ENCODE data around the gene BRD1. TPM values are rescaled to one million over a fixed set of nuclear protein-coding genes. Genes with fewer than 3 reads are reported as not detected.
"Not testable (repeated sequence)": the region's sequence is repeated elsewhere in the genome, so short reads cannot be mapped to it uniquely, and the experiment has no call there.

The BRD1 gene
- polyA plus RNA-seq, 3 donors: 0.61 to 13.8 (median 0.86) TPM

DNA sequence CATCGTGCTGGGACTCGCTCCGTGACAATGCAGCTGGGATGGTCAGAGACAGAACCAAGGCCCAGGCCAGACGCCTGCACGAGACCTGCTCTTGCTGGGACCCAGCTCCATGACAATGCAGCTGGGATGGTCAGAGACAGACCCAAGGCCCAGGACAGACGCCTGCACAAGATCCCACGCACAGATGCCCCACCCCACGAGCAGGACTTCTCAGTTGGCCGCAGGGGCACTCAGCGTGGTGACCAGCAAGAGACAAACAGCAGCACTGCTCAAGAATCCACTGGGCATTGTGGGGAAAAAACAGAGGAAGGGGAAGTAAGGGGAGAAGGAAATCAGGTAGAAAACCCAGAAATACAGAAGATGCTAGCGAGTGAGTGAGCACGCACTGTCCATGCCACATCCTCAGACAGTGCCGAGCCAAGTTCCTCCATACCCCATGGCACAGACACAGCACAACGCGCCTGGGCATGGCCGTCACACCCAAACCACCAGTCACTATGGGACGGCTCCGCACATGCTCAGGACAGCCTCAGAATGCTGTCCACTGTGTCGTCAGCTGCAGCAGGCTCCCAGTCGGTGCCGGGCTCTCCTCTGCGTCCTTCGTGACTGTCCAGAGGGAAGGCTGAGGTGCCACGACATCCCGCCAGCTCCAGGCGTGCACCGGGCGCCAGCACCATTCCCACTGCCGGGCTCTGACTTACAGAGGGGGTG is 44.5 kb downstream of the BRD1 start:
- Histone ChIP-seq H4K20me1 (ENCODE audit: insufficient read depth, low read length) (peaks cover 95% of the 10 kb centered on the region), H3K79me2 (ENCODE audit: insufficient read depth, low read length) (peaks cover 78% of the 10 kb centered on the region), H3K27me3 (ENCODE audit: control insufficient read depth in 2 of 2, insufficient read depth in 2 of 2, low read length in 2 of 2) (no peaks in the 10 kb centered on the region), H3K9ac (ENCODE audit: insufficient read depth, low read length, poor library complexity, severe bottlenecking) (no peak overlapping the region), H3K27ac (ENCODE audit: low read depth in 1 of 2, low read length in 2 of 2) (no peak overlapping the region), H3K9me3 (replicated peaks in 1 of 2; ENCODE audit: control insufficient read depth in 1 of 2, insufficient read depth in 1 of 2, low read length in 2 of 2) (no peaks in the 10 kb centered on the region), H3K4me2 (replicated peaks; ENCODE audit: extremely low read depth, low read length, poor library complexity, severe bottlenecking) (no peak overlapping the region), H2AFZ (ENCODE audit: insufficient read depth, low read depth, low read length, poor library complexity, severe bottlenecking) (no peak overlapping the region), H3K4me3 (replicated peaks in 1 of 3; ENCODE audit: low read depth in 2 of 3, low read length in 3 of 3) (no peak overlapping the region), H3K36me3 (replicated peaks in 1 of 2; ENCODE audit: control insufficient read depth in 1 of 2, insufficient read depth in 2 of 2, low read length in 2 of 2) (peaks cover 73 to 93% of the 10 kb centered on the region in 2 donors), H3K4me1 (ENCODE audit: control insufficient read depth in 1 of 2, insufficient read depth in 2 of 2, low read length in 2 of 2) (peaks cover 3% of the 10 kb centered on the region in 2 donors)
- Mint-ChIP-seq H3K27me3 (ENCODE audit: low read depth in 3 of 3) (no peaks in the 10 kb centered on the region), H3K4me1 (peaks cover 4% of the 10 kb centered on the region), H3K9me3 (peaks cover 0 to 2% (median 0%) of the 10 kb centered on the region in 7 donors), H3K4me3 (no peak overlapping the region), H3K36me3 (peaks cover 58 to 93% of the 10 kb centered on the region in 2 donors), H3K27ac (peak overlapping the region in 2 of 7 donors; percentile 9 to 41)
- 96% methylated on average over 20 of the region's 29 CpGs for WGBS (ENCODE audit: insufficient coverage)
- TF ChIP-seq, protein P1, sequence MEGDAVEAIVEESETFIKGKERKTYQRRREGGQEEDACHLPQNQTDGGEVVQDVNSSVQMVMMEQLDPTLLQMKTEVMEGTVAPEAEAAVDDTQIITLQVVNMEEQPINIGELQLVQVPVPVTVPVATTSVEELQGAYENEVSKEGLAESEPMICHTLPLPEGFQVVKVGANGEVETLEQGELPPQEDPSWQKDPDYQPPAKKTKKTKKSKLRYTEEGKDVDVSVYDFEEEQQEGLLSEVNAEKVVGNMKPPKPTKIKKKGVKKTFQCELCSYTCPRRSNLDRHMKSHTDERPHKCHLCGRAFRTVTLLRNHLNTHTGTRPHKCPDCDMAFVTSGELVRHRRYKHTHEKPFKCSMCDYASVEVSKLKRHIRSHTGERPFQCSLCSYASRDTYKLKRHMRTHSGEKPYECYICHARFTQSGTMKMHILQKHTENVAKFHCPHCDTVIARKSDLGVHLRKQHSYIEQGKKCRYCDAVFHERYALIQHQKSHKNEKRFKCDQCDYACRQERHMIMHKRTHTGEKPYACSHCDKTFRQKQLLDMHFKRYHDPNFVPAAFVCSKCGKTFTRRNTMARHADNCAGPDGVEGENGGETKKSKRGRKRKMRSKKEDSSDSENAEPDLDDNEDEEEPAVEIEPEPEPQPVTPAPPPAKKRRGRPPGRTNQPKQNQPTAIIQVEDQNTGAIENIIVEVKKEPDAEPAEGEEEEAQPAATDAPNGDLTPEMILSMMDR (IDR thresholded peaks at IDR 0.05): no peak
- intact Hi-C loops (cut with micrococcal nuclease): no loop called here
- DNase-seq: no peak

DNA sequence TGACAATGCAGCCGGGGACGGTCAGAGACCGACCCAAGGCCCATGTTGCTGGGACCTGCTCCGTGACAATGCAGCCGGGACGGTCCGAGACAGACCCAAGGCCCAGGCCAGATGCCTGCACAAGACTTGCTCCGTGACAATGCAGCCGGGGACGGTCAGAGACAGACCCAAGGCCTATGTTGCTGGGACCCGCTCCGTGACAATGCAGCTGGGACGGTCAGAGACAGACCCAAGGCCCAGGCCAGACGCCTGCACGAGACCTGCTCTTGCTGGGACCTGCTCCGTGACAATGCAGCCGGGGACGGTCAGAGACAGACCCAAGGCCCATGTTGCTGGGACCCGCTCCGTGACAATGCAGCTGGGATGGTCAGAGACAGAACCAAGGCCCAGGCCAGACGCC is 45.8 kb downstream of the BRD1 start:
- DNase-seq; intact Hi-C loops (cut with micrococcal nuclease); H3K27me3 ChIP-seq (ENCODE audit: control insufficient read depth in 2 of 2, insufficient read depth in 2 of 2, low read length in 2 of 2); H3K4me2 ChIP-seq (replicated peaks; ENCODE audit: extremely low read depth, low read length, poor library complexity, severe bottlenecking); H3K4me3 Mint-ChIP-seq; H3K27me3 Mint-ChIP-seq (ENCODE audit: low read depth in 3 of 3); H2AFZ ChIP-seq (ENCODE audit: insufficient read depth, low read depth, low read length, poor library complexity, severe bottlenecking); H3K4me3 ChIP-seq (replicated peaks in 1 of 3; ENCODE audit: low read depth in 2 of 3, low read length in 3 of 3); H3K4me1 Mint-ChIP-seq; H3K9me3 ChIP-seq (replicated peaks in 1 of 2; ENCODE audit: control insufficient read depth in 1 of 2, insufficient read depth in 1 of 2, low read length in 2 of 2); H3K9ac ChIP-seq (ENCODE audit: insufficient read depth, low read length, poor library complexity, severe bottlenecking); H3K4me1 ChIP-seq (ENCODE audit: control insufficient read depth in 1 of 2, insufficient read depth in 2 of 2, low read length in 2 of 2); H3K9me3 Mint-ChIP-seq: not testable (repeated sequence)
- 98% methylated on average over 21 of the region's 21 CpGs for WGBS (ENCODE audit: insufficient coverage)
- H3K36me3 Mint-ChIP-seq: peaks cover 60 to 92% of the 10 kb centered on the region in 2 donors
- Histone ChIP-seq H3K36me3 (replicated peaks in 1 of 2; ENCODE audit: control insufficient read depth in 1 of 2, insufficient read depth in 2 of 2, low read length in 2 of 2) (peaks cover 78 to 93% of the 10 kb centered on the region in 2 donors), H3K79me2 (ENCODE audit: insufficient read depth, low read length) (peaks cover 66% of the 10 kb centered on the region), H3K27ac (ENCODE audit: low read depth in 1 of 2, low read length in 2 of 2) (peak overlapping the region in 1 of 2 donors; percentile 7), H4K20me1 (ENCODE audit: insufficient read depth, low read length) (peaks cover 95% of the 10 kb centered on the region)
- peak overlapping the region in 2 of 7 donors; percentile 30 to 63 for H3K27ac Mint-ChIP-seq

All from CD14-positive monocyte (primary cell).